Measurements from ENCODE around the gene GPR150.

GRCh38 chr5:95654196-95654595 is 34.3 kb downstream of the GPR150 start:
- no peak for TF ChIP-seq ELF4 (CRISPR knock-in tag; IDR thresholded peaks at IDR 0.05; ENCODE audit: borderline replicate concordance)
- TF ChIP-seq ZNF567 (CRISPR knock-in tag; IDR thresholded peaks at IDR 0.05; ENCODE audit: borderline replicate concordance), result no peak
